Panc1 (cell line): ENCODE measurements around the gene RGS13. TPM values are rescaled to one million over a fixed set of nuclear protein-coding genes. Genes with fewer than 3 reads are reported as not detected.

Experiments
- ATAC-seq: fragments of 200-7000 bp; cut with Tn5 transposase; 2 replicates; pipeline ENCODE4 v1.9.1; 2020; ENCODE audit warnings: mild to moderate bottlenecking, moderate library complexity
- BruUV-seq: library from RNA; stranded (reverse); fragments of 400-500 nt; replicated peaks from 2 replicates; lab custom pipeline; 2021; lab: Mats Ljungman, UMichigan
- CTCF ChIA-PET: fragments of 300-600 bp; sonication (Branson Sonifier 250); formaldehyde crosslinking; loops from one replicate; lab custom pipeline; 2022; ENCODE audit warnings: antibody characterized with exemption; lab: Charles Lee
- POLR2A ChIA-PET: fragments of 300-600 bp; sonication (Branson Sonifier 250); formaldehyde crosslinking; loops from one replicate; lab custom pipeline; 2022; ENCODE audit warnings: antibody characterized with exemption; lab: Charles Lee
- DNase-seq: peaks from one replicate; pipeline ENCODE4 v3.0.0-alpha.2; 2010; ENCODE audit warnings: low read depth, low spot score
- H3K27ac ChIP-seq: 2 replicates; pipeline ENCODE4 v1.5.1; 2011; ENCODE audit warnings: mild to moderate bottlenecking, low read length, inconsistent platforms
- H3K27me3 ChIP-seq: fragments of 200-500 bp; sonication (Bioruptor generic); 2 replicates; pipeline ENCODE4 v1.6.0; 2014; ENCODE audit warnings: low read length, inconsistent platforms; ENCODE audit not compliant: control insufficient read depth, insufficient read depth
- H3K36me3 ChIP-seq: fragments of 200-500 bp; sonication (Bioruptor generic); 2 replicates; pipeline ENCODE4 v1.5.1; 2014; ENCODE audit warnings: inconsistent platforms, mild to moderate bottlenecking, low read length, moderate library complexity; ENCODE audit not compliant: control insufficient read depth, insufficient read depth
- H3K4me1 ChIP-seq: 2 replicates; pipeline ENCODE4 v1.5.1; 2011; ENCODE audit warnings: inconsistent platforms, mild to moderate bottlenecking, low read length, moderate library complexity; ENCODE audit not compliant: control insufficient read depth, insufficient read depth
- H3K4me3 ChIP-seq, 2 experiments: 2 replicates each; pipeline ENCODE4 v1.5.1; 2011 to 2012; ENCODE audit warnings: low read depth in 2 of 2, low read length in 2 of 2, mild to moderate bottlenecking in 2 of 2, inconsistent platforms in 1 of 2, moderate library complexity in 1 of 2
- H3K9me3 ChIP-seq: fragments of 200-500 bp; sonication (Bioruptor generic); 2 replicates; pipeline ENCODE4 v1.5.1; 2014; ENCODE audit warnings: low read depth, mild to moderate bottlenecking, inconsistent platforms, low read length, moderate library complexity; ENCODE audit not compliant: control insufficient read depth, insufficient read depth
- POLR2AphosphoS5 ChIP-seq: IDR thresholded peaks from 2 replicates; pipeline ENCODE4 v1.6.1; 2012; ENCODE audit warnings: mild to moderate bottlenecking, low read depth, low read length, moderate library complexity
- SIN3A ChIP-seq: IDR thresholded peaks from 2 replicates; pipeline ENCODE4 v1.6.1; 2012; ENCODE audit warnings: low read depth, mild to moderate bottlenecking, low read length, moderate library complexity, borderline replicate concordance; ENCODE audit not compliant: insufficient read depth
- TCF7L2 ChIP-seq: IDR thresholded peaks from 2 replicates; pipeline ENCODE4 v1.6.1; 2011; ENCODE audit warnings: mild to moderate bottlenecking, low read depth, low read length, inconsistent platforms
- in situ Hi-C: cut with HindIII; loops from 2 replicates; pipeline ENCODE4 v1.10.0; 2016; ENCODE audit warnings: low sequenced_read_pairs, low pct_unique_long_range_greater_than_20kb
- intact Hi-C: fragments of 100-400 bp; cut with micrococcal nuclease; formaldehyde crosslinking; loops from one replicate; pipeline ENCODE4 v1.10.0; 2022; ENCODE audit not compliant: unreplicated experiment
- total RNA-seq: library from RNA; stranded (reverse); gene quantifications from one replicate; pipeline ENCODE4 v1.2.1, GENCODE V29; 2021; ENCODE audit not compliant: unreplicated experiment
- TF ChIP-seq, protein P1 (sequence below): fragments of 450-650 bp; IDR thresholded peaks from 2 replicates; pipeline ENCODE4 v1.5.1; 2017; ENCODE audit warnings: mild to moderate bottlenecking
- TF ChIP-seq, protein P2 (sequence below), 2 experiments: IDR thresholded peaks; 2 replicates each; pipeline ENCODE4 v1.6.1; 2011 to 2012; ENCODE audit warnings: low read depth in 2 of 2, control low read depth in 1 of 2, low read length in 1 of 2, mild to moderate bottlenecking in 1 of 2, moderate library complexity in 1 of 2; ENCODE audit not compliant: insufficient read depth in 1 of 2

The RGS13 gene
- total RNA-seq, 1 experiment from 2014 or later: not detected

DNA sequence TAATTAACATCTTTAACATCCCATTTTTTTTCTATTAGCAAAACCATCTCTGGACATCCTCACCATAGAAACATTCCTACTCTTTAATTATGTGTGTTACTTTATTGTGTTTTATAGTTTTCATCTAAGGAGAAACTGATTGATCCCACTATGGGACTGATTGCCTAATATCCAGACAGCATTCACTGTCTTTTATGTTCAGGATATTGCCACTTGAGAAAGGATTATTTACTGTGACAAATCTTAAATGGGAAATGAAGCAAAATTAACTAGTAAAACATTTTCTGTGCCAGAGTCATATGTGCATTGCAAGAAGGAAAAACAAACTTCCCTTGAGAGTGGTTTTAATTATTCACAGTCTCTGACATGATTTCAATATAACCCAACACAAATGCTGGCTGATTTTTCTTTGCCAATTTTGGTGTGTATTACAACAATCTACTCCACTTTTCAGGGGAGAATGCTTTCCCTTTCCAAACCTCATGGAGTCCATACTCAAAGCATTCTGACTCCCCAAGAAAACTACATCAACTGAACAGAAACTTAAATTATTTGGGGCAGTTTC lies 15.8 kb upstream of the RGS13 start:
- no peak for ATAC-seq
- intact Hi-C loops (no loop called here), in situ Hi-C loops (no loop called here)
- Histone ChIP-seq H3K27me3 (no peaks in the 10 kb centered on the region), H3K36me3 (no peaks in the 10 kb centered on the region), H3K4me3 (no peak overlapping the region), H3K9me3 (no peaks in the 10 kb centered on the region), H3K27ac (no peak overlapping the region), H3K4me1 (no peaks in the 10 kb centered on the region)
- TF ChIP-seq SIN3A (no peak), TCF7L2 (no peak), POLR2AphosphoS5 (no peak)
- TF ChIP-seq, protein P1, sequence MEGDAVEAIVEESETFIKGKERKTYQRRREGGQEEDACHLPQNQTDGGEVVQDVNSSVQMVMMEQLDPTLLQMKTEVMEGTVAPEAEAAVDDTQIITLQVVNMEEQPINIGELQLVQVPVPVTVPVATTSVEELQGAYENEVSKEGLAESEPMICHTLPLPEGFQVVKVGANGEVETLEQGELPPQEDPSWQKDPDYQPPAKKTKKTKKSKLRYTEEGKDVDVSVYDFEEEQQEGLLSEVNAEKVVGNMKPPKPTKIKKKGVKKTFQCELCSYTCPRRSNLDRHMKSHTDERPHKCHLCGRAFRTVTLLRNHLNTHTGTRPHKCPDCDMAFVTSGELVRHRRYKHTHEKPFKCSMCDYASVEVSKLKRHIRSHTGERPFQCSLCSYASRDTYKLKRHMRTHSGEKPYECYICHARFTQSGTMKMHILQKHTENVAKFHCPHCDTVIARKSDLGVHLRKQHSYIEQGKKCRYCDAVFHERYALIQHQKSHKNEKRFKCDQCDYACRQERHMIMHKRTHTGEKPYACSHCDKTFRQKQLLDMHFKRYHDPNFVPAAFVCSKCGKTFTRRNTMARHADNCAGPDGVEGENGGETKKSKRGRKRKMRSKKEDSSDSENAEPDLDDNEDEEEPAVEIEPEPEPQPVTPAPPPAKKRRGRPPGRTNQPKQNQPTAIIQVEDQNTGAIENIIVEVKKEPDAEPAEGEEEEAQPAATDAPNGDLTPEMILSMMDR: no peak
- TF ChIP-seq, protein P2, sequence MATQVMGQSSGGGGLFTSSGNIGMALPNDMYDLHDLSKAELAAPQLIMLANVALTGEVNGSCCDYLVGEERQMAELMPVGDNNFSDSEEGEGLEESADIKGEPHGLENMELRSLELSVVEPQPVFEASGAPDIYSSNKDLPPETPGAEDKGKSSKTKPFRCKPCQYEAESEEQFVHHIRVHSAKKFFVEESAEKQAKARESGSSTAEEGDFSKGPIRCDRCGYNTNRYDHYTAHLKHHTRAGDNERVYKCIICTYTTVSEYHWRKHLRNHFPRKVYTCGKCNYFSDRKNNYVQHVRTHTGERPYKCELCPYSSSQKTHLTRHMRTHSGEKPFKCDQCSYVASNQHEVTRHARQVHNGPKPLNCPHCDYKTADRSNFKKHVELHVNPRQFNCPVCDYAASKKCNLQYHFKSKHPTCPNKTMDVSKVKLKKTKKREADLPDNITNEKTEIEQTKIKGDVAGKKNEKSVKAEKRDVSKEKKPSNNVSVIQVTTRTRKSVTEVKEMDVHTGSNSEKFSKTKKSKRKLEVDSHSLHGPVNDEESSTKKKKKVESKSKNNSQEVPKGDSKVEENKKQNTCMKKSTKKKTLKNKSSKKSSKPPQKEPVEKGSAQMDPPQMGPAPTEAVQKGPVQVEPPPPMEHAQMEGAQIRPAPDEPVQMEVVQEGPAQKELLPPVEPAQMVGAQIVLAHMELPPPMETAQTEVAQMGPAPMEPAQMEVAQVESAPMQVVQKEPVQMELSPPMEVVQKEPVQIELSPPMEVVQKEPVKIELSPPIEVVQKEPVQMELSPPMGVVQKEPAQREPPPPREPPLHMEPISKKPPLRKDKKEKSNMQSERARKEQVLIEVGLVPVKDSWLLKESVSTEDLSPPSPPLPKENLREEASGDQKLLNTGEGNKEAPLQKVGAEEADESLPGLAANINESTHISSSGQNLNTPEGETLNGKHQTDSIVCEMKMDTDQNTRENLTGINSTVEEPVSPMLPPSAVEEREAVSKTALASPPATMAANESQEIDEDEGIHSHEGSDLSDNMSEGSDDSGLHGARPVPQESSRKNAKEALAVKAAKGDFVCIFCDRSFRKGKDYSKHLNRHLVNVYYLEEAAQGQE (IDR thresholded peaks at IDR 0.05; ENCODE audit: insufficient read depth in 1 of 2, low read depth in 2 of 2, low read length in 1 of 2): no peak
- no TSS peak for BruUV-seq
- no peak for DNase-seq
- ChIA-PET POLR2A (no interaction called here), CTCF (interaction anchor here (1.1 kb wide), 1 partner anchor 146 kb away, joined by 3 read pairs; no protein-coding TSS in a partner anchor)

DNA sequence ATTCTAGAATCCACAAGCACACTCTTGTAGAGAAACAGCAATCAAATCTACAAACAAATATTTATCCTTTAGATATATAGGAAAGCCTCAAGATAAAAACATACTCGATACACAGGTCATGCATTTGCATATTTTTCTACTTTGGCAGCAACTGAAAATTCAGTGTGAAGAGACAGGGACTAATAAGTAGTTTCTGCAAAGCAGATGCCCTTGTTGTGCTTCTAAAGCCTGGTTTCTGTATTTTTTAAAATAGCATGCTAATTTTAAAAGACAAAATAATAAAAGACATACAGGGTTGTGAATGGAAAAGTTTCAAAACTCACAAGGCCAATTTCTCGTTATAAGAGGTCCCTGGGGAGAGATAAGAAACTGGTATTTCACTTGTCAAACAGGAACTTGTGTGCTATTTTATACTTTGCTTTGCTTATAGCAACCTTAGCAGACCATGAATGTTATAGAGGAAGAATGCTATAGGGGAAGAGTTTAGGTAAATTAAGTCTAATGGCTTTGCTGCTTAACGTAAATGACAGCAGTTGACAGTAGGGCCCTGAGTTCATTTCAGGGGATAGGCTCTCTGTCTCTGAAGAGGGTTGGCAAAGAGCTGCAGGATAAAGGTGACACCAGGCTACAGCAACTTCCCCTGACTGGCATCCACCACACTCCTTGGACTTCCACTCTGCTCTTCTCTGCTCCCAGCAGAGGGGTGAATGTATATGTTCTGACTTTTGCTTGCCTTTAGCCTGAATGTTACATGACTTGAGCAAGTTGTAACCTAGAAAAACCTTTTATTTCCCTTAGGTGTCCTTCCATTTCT lies 9.4 kb upstream of the RGS13 start:
- no peaks in the 10 kb centered on the region for H3K27me3 ChIP-seq
- intact Hi-C loops: no loop called here
- TF ChIP-seq, protein P1: no peak
- TF ChIP-seq, protein P2 (IDR thresholded peaks at IDR 0.05; ENCODE audit: insufficient read depth in 1 of 2, low read depth in 2 of 2, low read length in 1 of 2): no peak
- TF ChIP-seq SIN3A: no peak
- TF ChIP-seq POLR2AphosphoS5: no peak
- no peak for TF ChIP-seq TCF7L2

More for the DNA sequence above, 9.4 kb upstream of the RGS13 start:
- H3K36me3 ChIP-seq: no peaks in the 10 kb centered on the region
- ChIA-PET POLR2A (no interaction called here), CTCF (no interaction called here)
- in situ Hi-C loops: no loop called here
- H3K27ac ChIP-seq: no peak overlapping the region
- no TSS peak for BruUV-seq
- no peak overlapping the region for H3K4me3 ChIP-seq
- H3K9me3 ChIP-seq: no peaks in the 10 kb centered on the region
- H3K4me1 ChIP-seq: no peaks in the 10 kb centered on the region
- DNase-seq (no peak), ATAC-seq (no peak)
